ENCODE data around the gene SPACA4.
"Not testable (repeated sequence)": the region's sequence is repeated elsewhere in the genome, so short reads cannot be mapped to it uniquely, and the experiment has no call there.

The SPACA4 gene

DNA sequence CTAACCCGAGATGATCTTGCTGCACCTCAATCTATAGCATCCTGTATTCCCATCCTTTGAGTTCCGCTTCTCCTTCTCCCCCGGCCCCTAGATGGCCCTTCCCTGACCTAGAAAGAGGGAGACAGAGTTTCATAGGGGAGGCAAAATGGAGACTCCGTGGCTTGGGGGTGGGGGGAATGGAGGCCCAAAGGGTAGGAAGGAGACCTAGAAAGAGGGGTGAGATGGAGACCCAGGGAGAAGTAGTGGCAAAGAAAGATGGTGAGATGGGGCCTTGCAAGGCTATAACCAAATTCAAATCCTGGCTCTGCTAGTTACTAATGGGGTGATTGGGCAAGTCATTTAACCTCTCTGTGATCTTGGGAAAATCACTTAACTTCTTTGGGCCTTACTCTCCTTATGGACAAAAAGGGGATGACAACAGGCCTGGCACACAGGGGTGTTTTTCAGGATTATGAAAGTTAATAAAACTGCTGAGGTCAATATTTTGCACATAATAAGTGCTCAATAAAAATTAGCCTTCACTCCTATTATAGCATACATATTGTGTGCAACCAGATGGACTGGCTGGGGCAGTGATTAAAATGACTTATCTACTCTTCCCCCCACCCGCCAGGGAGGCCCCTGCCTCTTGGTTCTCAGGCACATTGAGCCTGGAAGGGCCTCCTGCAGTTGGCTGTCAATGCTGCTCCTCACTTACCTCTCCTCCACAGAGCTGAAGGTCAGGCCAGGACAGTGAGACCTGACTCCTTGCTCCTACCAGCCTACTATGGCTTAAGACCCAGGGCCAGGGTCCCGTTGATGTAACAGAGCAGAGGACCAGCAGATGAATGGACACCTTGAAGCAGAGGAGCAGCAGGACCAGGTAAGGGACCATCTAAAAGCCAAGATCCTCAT lies 13.4 kb downstream of the SPACA4 start:
- no peak for DNase-seq

- DNase-seq, result no peak
Observed at GRCh38 chr19:48623556-48624066, 17.1 kb downstream of the SPACA4 start.

DNA sequence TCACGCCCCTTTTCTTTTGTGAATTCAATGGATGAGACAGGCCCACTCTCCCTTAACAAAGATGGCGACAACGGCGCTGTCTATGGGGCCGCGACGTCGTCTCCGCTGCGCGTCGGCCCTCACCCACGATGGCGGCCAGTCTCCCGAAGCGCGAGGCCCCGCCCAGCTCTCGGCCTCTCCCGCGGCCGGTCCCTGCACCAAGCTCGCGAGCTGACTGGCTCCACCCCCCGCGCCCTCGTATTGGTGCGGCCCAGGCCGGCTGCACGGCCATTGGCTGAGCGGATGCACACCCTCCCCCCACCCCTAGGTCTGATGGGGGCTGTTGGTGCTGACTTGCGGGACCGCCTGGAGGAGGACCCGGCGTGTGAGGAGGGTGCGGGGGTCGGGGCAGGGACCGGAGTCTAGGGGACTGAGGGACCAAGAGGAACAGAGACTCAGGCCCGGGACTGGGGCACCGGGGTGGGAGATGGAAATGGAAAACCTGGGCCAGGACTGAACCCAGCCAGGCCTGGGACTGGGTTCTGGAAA lies 17.6 kb downstream of the SPACA4 start:
- DNase-seq, result peak; percentile 84

DNA sequence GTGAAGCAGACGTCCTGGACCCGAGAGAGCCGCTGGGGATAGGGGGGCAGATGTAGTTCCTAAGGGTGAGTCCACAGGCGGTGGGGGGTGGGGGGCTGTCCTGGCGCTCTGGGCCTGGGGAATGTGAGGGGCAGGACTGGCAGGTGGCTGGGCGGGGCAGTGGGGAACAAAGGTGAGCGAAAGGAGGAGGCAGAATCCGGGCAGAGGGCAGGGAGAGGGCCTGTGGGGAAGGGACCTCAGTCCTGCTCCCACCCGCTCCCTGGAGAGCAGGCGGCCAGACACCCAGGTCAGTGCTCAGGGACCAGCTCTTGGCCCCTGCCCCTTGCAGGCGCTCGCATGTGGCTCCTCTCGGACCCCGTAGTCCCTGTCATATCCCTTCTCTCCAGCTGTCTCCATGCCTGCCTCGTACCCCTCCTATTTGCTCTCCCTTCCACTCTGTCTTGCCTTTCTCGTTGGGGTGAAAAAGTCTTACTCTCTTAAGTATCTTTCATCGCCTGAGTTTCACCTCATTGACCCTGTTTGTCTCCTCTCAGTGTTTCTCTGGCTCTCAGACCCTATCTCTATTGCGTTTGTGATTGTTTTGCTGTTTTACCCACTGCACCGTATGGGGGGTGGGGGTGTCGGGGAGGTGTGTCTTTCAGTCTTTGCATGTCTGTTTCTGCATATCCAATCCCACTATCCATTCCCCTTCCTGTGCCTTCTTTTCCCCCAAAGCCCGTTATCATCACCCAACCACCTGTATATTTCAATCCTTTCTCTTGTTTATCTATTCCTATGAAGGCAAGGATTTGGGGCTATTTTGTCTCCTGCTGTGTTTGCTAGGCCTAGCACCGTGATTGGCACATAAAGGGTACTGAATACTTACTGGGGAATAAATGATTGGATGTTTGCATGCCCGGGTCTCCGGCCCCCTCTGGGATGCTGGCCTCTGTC lies 18.5 kb downstream of the SPACA4 start:
- DNase-seq, result no peak

- DNase-seq, result no peak
Observed at GRCh38 chr19:48625891-48626327, 19.4 kb downstream of the SPACA4 start.

GRCh38 chr19:48627201-48627864 lies 20.8 kb downstream of the SPACA4 start:
- DNase-seq, result no peak

DNA sequence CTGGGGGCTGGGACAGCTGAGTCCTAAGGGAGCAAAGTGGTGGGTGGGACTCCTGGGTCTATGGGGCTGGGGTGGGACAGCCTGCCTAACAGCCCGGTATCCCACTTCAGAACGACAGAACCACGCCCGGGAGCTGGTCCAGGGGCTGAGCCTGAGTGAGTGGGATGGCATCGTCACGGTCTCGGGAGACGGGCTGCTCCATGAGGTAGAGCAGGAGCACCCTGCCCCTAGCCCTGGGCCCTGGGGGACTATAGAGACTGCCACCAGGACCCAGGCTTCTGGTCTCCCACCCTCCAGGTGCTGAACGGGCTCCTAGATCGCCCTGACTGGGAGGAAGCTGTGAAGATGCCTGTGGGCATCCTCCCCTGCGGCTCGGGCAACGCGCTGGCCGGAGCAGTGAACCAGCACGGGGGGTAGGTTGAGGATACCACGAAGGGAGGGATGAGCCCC lies 21.3 kb downstream of the SPACA4 start:
- no peak for DNase-seq

DNA sequence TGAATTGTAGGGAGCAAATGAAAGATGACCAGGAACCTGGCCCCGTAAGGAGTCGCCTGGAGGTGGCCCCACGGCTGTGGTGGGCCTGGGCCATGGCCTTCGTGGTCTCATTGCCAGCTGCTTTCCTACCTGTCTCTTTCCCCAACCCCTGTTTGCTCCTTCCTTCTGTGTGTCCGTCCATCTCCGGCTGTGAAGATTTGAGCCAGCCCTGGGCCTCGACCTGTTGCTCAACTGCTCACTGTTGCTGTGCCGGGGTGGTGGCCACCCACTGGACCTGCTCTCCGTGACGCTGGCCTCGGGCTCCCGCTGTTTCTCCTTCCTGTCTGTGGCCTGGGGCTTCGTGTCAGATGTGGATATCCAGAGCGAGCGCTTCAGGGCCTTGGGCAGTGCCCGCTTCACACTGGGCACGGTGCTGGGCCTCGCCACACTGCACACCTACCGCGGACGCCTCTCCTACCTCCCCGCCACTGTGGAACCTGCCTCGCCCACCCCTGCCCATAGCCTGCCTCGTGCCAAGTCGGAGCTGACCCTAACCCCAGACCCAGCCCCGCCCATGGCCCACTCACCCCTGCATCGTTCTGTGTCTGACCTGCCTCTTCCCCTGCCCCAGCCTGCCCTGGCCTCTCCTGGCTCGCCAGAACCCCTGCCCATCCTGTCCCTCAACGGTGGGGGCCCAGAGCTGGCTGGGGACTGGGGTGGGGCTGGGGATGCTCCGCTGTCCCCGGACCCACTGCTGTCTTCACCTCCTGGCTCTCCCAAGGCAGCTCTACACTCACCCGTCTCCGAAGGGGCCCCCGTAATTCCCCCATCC lies 22.1 kb downstream of the SPACA4 start:
- DNase-seq, result no peak

DNA sequence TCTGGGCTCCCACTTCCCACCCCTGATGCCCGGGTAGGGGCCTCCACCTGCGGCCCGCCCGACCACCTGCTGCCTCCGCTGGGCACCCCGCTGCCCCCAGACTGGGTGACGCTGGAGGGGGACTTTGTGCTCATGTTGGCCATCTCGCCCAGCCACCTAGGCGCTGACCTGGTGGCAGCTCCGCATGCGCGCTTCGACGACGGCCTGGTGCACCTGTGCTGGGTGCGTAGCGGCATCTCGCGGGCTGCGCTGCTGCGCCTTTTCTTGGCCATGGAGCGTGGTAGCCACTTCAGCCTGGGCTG lies 22.7 kb downstream of the SPACA4 start:
- no peak for DNase-seq

GRCh38 chr19:48629599-48630295 lies 23.2 kb downstream of the SPACA4 start:
- no peak for DNase-seq

DNA sequence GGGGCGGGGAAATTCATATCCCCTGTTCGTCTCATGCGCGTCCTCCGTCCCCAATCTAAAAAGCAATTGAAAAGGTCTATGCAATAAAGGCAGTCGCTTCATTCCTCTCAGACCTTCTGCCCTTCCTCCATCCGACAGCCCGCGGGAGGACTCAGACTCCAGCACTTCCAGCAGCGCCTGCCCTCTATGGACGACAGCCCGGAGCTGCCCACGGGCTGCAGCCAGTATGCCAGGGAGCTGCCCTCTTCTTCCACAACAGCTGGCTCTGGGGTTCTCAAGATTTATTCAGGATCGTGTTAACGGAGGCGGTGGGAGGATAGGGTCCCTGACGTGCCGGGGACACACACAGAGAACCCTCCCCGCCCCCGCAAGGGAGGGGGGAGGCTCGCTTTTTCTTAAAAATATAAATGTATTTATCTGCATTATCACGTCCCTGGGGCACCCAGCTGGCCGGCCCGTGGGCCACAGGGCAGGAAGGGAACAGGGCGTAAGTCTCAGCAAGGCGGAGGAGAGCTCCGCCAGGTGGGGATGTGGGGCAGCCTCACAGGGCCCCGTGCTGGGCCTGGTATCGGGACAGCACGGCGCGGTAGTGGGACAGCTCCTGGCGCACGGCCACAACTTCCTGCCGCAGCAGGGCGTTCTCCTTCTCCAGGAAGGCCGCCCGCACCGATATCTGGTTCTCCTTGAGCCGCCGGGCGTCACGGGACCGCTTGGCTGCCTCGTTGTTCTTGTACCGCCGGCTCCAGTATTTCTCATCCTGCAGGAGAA lies 23.9 kb downstream of the SPACA4 start:
- no peak for DNase-seq

GRCh38 chr19:48631225-48631624 lies 24.7 kb downstream of the SPACA4 start:
- no peak for DNase-seq

- not testable (repeated sequence) for DNase-seq
Observed at GRCh38 chr19:48632286-48632685, 25.7 kb downstream of the SPACA4 start.

DNA sequence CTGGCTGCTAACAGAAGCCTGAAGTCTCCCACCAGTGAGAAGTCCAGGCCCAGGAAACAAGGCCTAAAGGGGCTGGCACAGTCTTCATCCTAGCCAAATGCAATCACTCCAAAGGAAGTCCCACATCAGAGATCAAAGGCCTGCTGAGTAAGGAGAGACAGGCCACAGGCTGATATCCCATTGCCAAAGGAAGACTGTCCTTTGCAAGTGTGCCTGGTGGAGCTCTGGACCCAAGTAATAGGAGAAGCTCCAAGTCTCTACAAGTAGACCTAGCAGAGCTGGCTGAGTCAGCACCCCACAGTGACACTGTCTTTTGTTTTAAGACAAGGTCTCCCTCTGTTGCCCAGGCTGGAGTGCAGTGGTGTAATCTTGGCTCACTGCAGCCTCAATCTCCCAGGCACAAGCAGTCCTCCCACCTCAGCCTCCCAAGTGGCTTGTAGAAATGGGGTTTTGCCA lies 26.2 kb downstream of the SPACA4 start:
- no peak for DNase-seq

GRCh38 chr19:48633148-48634035 lies 26.9 kb downstream of the SPACA4 start:
- DNase-seq, result no peak

- DNase-seq, result no peak
Observed at GRCh38 chr19:48634036-48634342, 27.4 kb downstream of the SPACA4 start.

DNA sequence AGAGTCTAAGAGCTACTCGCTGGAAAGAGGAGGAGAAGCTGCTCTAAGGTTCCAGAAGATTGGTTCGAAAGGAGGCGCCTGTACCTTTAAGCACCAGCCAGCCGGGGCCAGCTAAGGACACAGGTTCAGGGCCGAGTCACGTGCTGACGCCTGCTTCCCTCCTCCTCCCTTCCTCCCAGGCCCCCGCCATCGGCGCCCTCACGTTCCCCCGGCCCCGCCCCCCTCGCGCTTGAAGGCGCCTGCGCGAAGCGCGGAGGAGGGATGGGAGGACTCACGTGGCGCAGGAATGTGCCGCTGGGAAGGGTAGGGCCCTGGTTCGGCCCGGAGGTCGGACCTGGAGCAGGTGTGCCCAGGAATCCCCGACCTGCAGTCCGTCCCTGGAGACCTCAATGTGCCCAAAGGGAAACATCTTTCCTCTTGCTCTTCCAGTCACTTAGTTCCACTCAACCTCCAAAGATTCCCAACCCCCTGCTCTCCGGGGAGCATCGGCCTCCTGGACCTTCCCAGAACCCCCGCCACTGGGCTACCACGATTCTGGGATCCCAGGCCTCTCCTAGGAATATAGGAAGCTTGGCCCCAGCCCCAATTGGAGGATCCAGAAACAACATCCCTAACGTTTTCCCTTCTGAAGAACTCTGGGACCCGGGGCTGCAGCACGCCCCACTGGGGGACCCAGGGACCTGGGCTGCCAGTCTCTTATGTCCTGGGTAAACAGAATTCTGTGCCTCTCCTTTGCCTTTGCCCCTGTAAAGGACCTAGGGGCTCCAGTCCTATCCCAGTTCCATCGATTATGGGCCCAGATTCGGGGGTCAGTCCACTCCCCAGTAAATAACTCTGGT lies 28.1 kb downstream of the SPACA4 start:
- peak; percentile 83 for DNase-seq

- DNase-seq, result no peak
Observed at GRCh38 chr19:48635263-48635965, 28.9 kb downstream of the SPACA4 start.
